Sigmoid colon (tissue), 4 donors: Measurements from ENCODE around the gene ABI3BP.

Experiments used
- EP300 ChIP-seq, 4 donors: sonication (generic); formaldehyde crosslinking; IDR thresholded peaks; one replicate each; pipeline ENCODE4 v1.6.1; 2017; ENCODE audit warnings: antibody characterized with exemption in 4 of 4
- POLR2A ChIP-seq, 2 donors: fragments of 450-650 bp; IDR thresholded peaks; one replicate each; pipeline ENCODE4 v1.6.1; 2016; ENCODE audit warnings: antibody characterized with exemption in 2 of 2, mild to moderate bottlenecking in 2 of 2, moderate library complexity in 2 of 2
- POLR2AphosphoS5 ChIP-seq, 4 donors: sonication (generic); formaldehyde crosslinking; IDR thresholded peaks; one replicate each; pipeline ENCODE4 v1.6.1; 2017; ENCODE audit warnings: antibody characterized with exemption in 4 of 4
- TF ChIP-seq, protein P1 (sequence below), 4 experiments: fragments of 450-650 bp in 3 of 4; fragments of 200-600 bp in 1 of 4; IDR thresholded peaks; one replicate each; pipeline ENCODE4 v1.5.1; 2016 to 2019; ENCODE audit warnings: antibody characterized with exemption in 4 of 4, mild to moderate bottlenecking in 3 of 4, moderate library complexity in 2 of 4

DNA sequence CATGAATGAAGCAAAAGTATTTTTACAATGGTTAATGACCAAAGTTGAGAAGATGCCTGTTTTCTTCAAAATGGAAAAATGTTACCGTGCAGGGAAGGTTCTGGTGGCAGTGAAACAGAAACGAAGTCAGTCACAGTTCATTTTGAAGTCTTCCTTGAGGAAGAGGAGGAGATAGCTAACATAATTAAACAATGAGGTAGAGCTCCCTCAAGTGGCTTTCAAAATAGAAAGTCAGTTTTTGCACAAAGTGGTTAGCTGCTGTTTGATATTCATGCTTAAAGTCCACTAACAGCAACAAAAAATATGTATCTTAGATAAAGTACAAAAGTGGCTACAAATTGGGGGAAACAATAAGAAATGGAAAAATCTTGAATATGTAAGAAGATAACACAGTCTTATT lies 196.7 kb downstream of the ABI3BP start:
- no peak for TF ChIP-seq POLR2AphosphoS5 (IDR thresholded peaks at IDR 0.05)
- TF ChIP-seq POLR2A (IDR thresholded peaks at IDR 0.05) = no peak
- TF ChIP-seq, protein P1, sequence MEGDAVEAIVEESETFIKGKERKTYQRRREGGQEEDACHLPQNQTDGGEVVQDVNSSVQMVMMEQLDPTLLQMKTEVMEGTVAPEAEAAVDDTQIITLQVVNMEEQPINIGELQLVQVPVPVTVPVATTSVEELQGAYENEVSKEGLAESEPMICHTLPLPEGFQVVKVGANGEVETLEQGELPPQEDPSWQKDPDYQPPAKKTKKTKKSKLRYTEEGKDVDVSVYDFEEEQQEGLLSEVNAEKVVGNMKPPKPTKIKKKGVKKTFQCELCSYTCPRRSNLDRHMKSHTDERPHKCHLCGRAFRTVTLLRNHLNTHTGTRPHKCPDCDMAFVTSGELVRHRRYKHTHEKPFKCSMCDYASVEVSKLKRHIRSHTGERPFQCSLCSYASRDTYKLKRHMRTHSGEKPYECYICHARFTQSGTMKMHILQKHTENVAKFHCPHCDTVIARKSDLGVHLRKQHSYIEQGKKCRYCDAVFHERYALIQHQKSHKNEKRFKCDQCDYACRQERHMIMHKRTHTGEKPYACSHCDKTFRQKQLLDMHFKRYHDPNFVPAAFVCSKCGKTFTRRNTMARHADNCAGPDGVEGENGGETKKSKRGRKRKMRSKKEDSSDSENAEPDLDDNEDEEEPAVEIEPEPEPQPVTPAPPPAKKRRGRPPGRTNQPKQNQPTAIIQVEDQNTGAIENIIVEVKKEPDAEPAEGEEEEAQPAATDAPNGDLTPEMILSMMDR (IDR thresholded peaks at IDR 0.05) = no peak
- TF ChIP-seq EP300 (IDR thresholded peaks at IDR 0.05) = no peak
